C4-2B (cell line): ENCODE results near the gene PALLD.

Source experiments
- H3K27ac ChIP-seq: fragments of 450-650 bp; 2 replicates; pipeline ENCODE4 v1.5.1; 2017
- CTCF ChIP-seq: fragments of 450-650 bp; conservative IDR thresholded peaks from 2 replicates; pipeline ENCODE4 v1.5.1; 2017; ENCODE audit warnings: mild to moderate bottlenecking
- ZFX ChIP-seq: fragments of 450-650 bp; IDR thresholded peaks from 2 replicates; pipeline ENCODE4 v1.6.1; 2017

The PALLD gene

GRCh38 chr4:168748807-168749206 is 252.0 kb downstream of the PALLD start:
- TF ChIP-seq ZFX = no peak
- no peak for TF ChIP-seq CTCF

GRCh38 chr4:168751263-168752225 is 254.7 kb downstream of the PALLD start:
- TF ChIP-seq ZFX = no peak
- no peak for TF ChIP-seq CTCF
- H3K27ac ChIP-seq = no peak overlapping the region

More at GRCh38 chr4:168748807-168749206, 252.0 kb downstream of the PALLD start:
- H3K27ac ChIP-seq = no peak overlapping the region

- no peak overlapping the region for H3K27ac ChIP-seq
- TF ChIP-seq CTCF (no peak), ZFX (no peak)
These were observed 259.0 kb downstream of the PALLD start for GRCh38 chr4:168755598-168756477.

- TF ChIP-seq CTCF (no peak), ZFX (no peak)
- H3K27ac ChIP-seq = no peak overlapping the region
These were observed 260.6 kb downstream of the PALLD start for GRCh38 chr4:168757500-168757899.

- no peak for TF ChIP-seq ZFX
- no peak for TF ChIP-seq CTCF
- no peak overlapping the region for H3K27ac ChIP-seq
These were observed 261.6 kb downstream of the PALLD start for GRCh38 chr4:168758351-168758876.

- no peak overlapping the region for H3K27ac ChIP-seq
- no peak for TF ChIP-seq CTCF
- TF ChIP-seq ZFX = no peak
These were observed 262.5 kb downstream of the PALLD start for GRCh38 chr4:168759321-168759720.
